ENCODE data around the gene STAB2. TPM values are rescaled to one million over a fixed set of nuclear protein-coding genes. Genes with fewer than 3 reads are reported as not detected.

Gene STAB2
- total RNA-seq, 3 donors from 2014 or later, result 0.85 to 1.5 (median 0.98) TPM

- TF ChIP-seq CTCF (IDR thresholded peaks at IDR 0.05), result no peak
- DNase-seq (no peak), ATAC-seq (no peak)
- Histone ChIP-seq H3K4me1 (ENCODE audit: low read depth) (no peaks in the 10 kb centered on the region), H3K4me3 (no peak overlapping the region), H3K9me3 (no peaks in the 10 kb centered on the region), H3K36me3 (ENCODE audit: low read depth) (no peaks in the 10 kb centered on the region)
- intact Hi-C loops (cut with DNase I, micrococcal nuclease), result loop anchor here in 1 of 2 donors (10.0 kb wide), 1 partner anchor 101 kb away; no protein-coding TSS in a partner anchor
Measured at GRCh38 chr12:103773109-103773910, 186.2 kb downstream of the STAB2 start.

GRCh38 chr12:103774977-103775560, 188.0 kb downstream of the STAB2 start:
- no peaks in the 10 kb centered on the region for H3K36me3 ChIP-seq (ENCODE audit: low read depth)
- TF ChIP-seq CTCF (IDR thresholded peaks at IDR 0.05), result no peak
- no peaks in the 10 kb centered on the region for H3K4me1 ChIP-seq (ENCODE audit: low read depth)
- ATAC-seq, result no peak
- intact Hi-C loops (cut with DNase I, micrococcal nuclease), result loop anchor here in 1 of 2 donors (10.0 kb wide), 1 partner anchor 100 kb away; no protein-coding TSS in a partner anchor
- H3K9me3 ChIP-seq, result no peaks in the 10 kb centered on the region
- no peak overlapping the region for H3K4me3 ChIP-seq
- DNase-seq, result no peak

- intact Hi-C loops (cut with DNase I, micrococcal nuclease), result loop anchor here in 1 of 2 donors (10.0 kb wide), 1 partner anchor 96 kb away; no protein-coding TSS in a partner anchor
- Histone ChIP-seq H3K9me3 (no peaks in the 10 kb centered on the region), H3K4me3 (no peak overlapping the region), H3K4me1 (ENCODE audit: low read depth) (no peaks in the 10 kb centered on the region), H3K36me3 (ENCODE audit: low read depth) (no peaks in the 10 kb centered on the region)
- DNase-seq (no peak), ATAC-seq (no peak)
- TF ChIP-seq CTCF (IDR thresholded peaks at IDR 0.05), result no peak
Measured at GRCh38 chr12:103778781-103779180, 191.7 kb downstream of the STAB2 start.

- TF ChIP-seq CTCF (IDR thresholded peaks at IDR 0.05), result no peak
- no peaks in the 10 kb centered on the region for H3K4me1 ChIP-seq (ENCODE audit: low read depth)
- no peaks in the 10 kb centered on the region for H3K9me3 ChIP-seq
- H3K4me3 ChIP-seq, result no peak overlapping the region
- ATAC-seq (no peak), DNase-seq (no peak)
- intact Hi-C loops (cut with DNase I, micrococcal nuclease), result loop anchor here in 1 of 2 donors (10.0 kb wide), 1 partner anchor 95 kb away; no protein-coding TSS in a partner anchor
- no peaks in the 10 kb centered on the region for H3K36me3 ChIP-seq (ENCODE audit: low read depth)
Measured at GRCh38 chr12:103779410-103780092, 192.5 kb downstream of the STAB2 start.

- DNase-seq (no peak), ATAC-seq (no peak)
- Histone ChIP-seq H3K36me3 (ENCODE audit: low read depth) (no peaks in the 10 kb centered on the region), H3K4me1 (ENCODE audit: low read depth) (no peaks in the 10 kb centered on the region), H3K4me3 (no peak overlapping the region), H3K9me3 (no peaks in the 10 kb centered on the region)
- no peak for TF ChIP-seq CTCF (IDR thresholded peaks at IDR 0.05)
- intact Hi-C loops (cut with DNase I, micrococcal nuclease), result no loop called here
Measured at GRCh38 chr12:103780093-103780440, 193.0 kb downstream of the STAB2 start.

All from mucosa of descending colon (tissue), 3 donors.